ENCODE data around the gene RAMP3.
"Not testable (repeated sequence)": the region's sequence is repeated elsewhere in the genome, so short reads cannot be mapped to it uniquely, and the experiment has no call there.

The RAMP3 gene

GRCh38 chr7:45158471-45158870, 880 bp downstream of the RAMP3 start:
- TF ChIP-seq EZH2 (IDR thresholded peaks at IDR 0.05) (no peak), POLR2AphosphoS5 (IDR thresholded peaks at IDR 0.05; ENCODE audit: borderline replicate concordance, low read depth, low read length) (no peak), FOXP2 (optimal IDR thresholded peaks at IDR 0.05; ENCODE audit: control extremely low read depth, extremely low read length, insufficient read depth) (no peak)
- no peaks in the 10 kb centered on the region for H3K36me3 ChIP-seq (ENCODE audit: insufficient read depth, low read length)
- H3K4me3 ChIP-seq = no peak overlapping the region
- no peak for DNase-seq (ENCODE audit: low read depth, low spot score)
- no peak overlapping the region for H3K9ac ChIP-seq (ENCODE audit: insufficient read length)
- no peaks in the 10 kb centered on the region for H3K9me3 ChIP-seq (ENCODE audit: low read depth, low read length)
- no peak overlapping the region for H3K27ac ChIP-seq

GRCh38 chr7:45159296-45159695, 1.7 kb downstream of the RAMP3 start:
- H3K9me3 ChIP-seq (ENCODE audit: low read depth, low read length) = no peaks in the 10 kb centered on the region
- H3K27ac ChIP-seq = no peak overlapping the region
- no peak for DNase-seq (ENCODE audit: low read depth, low spot score)
- no peak overlapping the region for H3K4me3 ChIP-seq
- TF ChIP-seq POLR2AphosphoS5 (IDR thresholded peaks at IDR 0.05; ENCODE audit: borderline replicate concordance, low read depth, low read length) = no peak
- no peak for TF ChIP-seq EZH2 (IDR thresholded peaks at IDR 0.05)
- TF ChIP-seq FOXP2 (optimal IDR thresholded peaks at IDR 0.05; ENCODE audit: control extremely low read depth, extremely low read length, insufficient read depth) = no peak
- H3K9ac ChIP-seq (ENCODE audit: insufficient read length) = no peak overlapping the region
- no peaks in the 10 kb centered on the region for H3K36me3 ChIP-seq (ENCODE audit: insufficient read depth, low read length)

- Histone ChIP-seq H3K36me3 (ENCODE audit: insufficient read depth, low read length) (no peaks in the 10 kb centered on the region), H3K9me3 (ENCODE audit: low read depth, low read length) (no peaks in the 10 kb centered on the region), H3K27ac (no peak overlapping the region), H3K9ac (ENCODE audit: insufficient read length) (no peak overlapping the region), H3K4me3 (no peak overlapping the region)
- DNase-seq (ENCODE audit: low read depth, low spot score) = no peak
- TF ChIP-seq EZH2 (IDR thresholded peaks at IDR 0.05) (no peak), POLR2AphosphoS5 (IDR thresholded peaks at IDR 0.05; ENCODE audit: borderline replicate concordance, low read depth, low read length) (no peak), FOXP2 (optimal IDR thresholded peaks at IDR 0.05; ENCODE audit: control extremely low read depth, extremely low read length, insufficient read depth) (no peak)
These were observed 2.9 kb downstream of the RAMP3 start for GRCh38 chr7:45160417-45160881.

- no peaks in the 10 kb centered on the region for H3K9me3 ChIP-seq (ENCODE audit: low read depth, low read length)
- no peak overlapping the region for H3K27ac ChIP-seq
- TF ChIP-seq POLR2AphosphoS5 (IDR thresholded peaks at IDR 0.05; ENCODE audit: borderline replicate concordance, low read depth, low read length) (no peak), EZH2 (IDR thresholded peaks at IDR 0.05) (no peak), FOXP2 (optimal IDR thresholded peaks at IDR 0.05; ENCODE audit: control extremely low read depth, extremely low read length, insufficient read depth) (no peak)
- no peak overlapping the region for H3K9ac ChIP-seq (ENCODE audit: insufficient read length)
- no peak for DNase-seq (ENCODE audit: low read depth, low spot score)
- no peaks in the 10 kb centered on the region for H3K36me3 ChIP-seq (ENCODE audit: insufficient read depth, low read length)
- no peak overlapping the region for H3K4me3 ChIP-seq
These were observed 3.5 kb downstream of the RAMP3 start for GRCh38 chr7:45161138-45161537.

GRCh38 chr7:45161842-45162241, 4.3 kb downstream of the RAMP3 start:
- Histone ChIP-seq H3K9me3 (ENCODE audit: low read depth, low read length) (no peaks in the 10 kb centered on the region), H3K27ac (no peak overlapping the region), H3K36me3 (ENCODE audit: insufficient read depth, low read length) (no peaks in the 10 kb centered on the region), H3K9ac (ENCODE audit: insufficient read length) (no peak overlapping the region), H3K4me3 (no peak overlapping the region)
- DNase-seq (ENCODE audit: low read depth, low spot score) = no peak
- TF ChIP-seq POLR2AphosphoS5 (IDR thresholded peaks at IDR 0.05; ENCODE audit: borderline replicate concordance, low read depth, low read length) (no peak), EZH2 (IDR thresholded peaks at IDR 0.05) (no peak), FOXP2 (optimal IDR thresholded peaks at IDR 0.05; ENCODE audit: control extremely low read depth, extremely low read length, insufficient read depth) (no peak)

GRCh38 chr7:45162311-45162845, 4.8 kb downstream of the RAMP3 start:
- Histone ChIP-seq H3K9me3 (ENCODE audit: low read depth, low read length) (no peaks in the 10 kb centered on the region), H3K36me3 (ENCODE audit: insufficient read depth, low read length) (no peaks in the 10 kb centered on the region), H3K9ac (ENCODE audit: insufficient read length) (no peak overlapping the region), H3K27ac (no peak overlapping the region), H3K4me3 (no peak overlapping the region)
- no peak for DNase-seq (ENCODE audit: low read depth, low spot score)
- no peak for TF ChIP-seq POLR2AphosphoS5 (IDR thresholded peaks at IDR 0.05; ENCODE audit: borderline replicate concordance, low read depth, low read length)
- no peak for TF ChIP-seq FOXP2 (optimal IDR thresholded peaks at IDR 0.05; ENCODE audit: control extremely low read depth, extremely low read length, insufficient read depth)
- TF ChIP-seq EZH2 (IDR thresholded peaks at IDR 0.05) = no peak

GRCh38 chr7:45162943-45163691, 5.5 kb downstream of the RAMP3 start:
- no peak for DNase-seq (ENCODE audit: low read depth, low spot score)
- Histone ChIP-seq H3K9me3 (ENCODE audit: low read depth, low read length) (no peaks in the 10 kb centered on the region), H3K36me3 (ENCODE audit: insufficient read depth, low read length) (no peaks in the 10 kb centered on the region), H3K9ac (ENCODE audit: insufficient read length) (no peak overlapping the region), H3K4me3 (no peak overlapping the region), H3K27ac (no peak overlapping the region)
- TF ChIP-seq EZH2 (IDR thresholded peaks at IDR 0.05) = no peak
- no peak for TF ChIP-seq POLR2AphosphoS5 (IDR thresholded peaks at IDR 0.05; ENCODE audit: borderline replicate concordance, low read depth, low read length)
- no peak for TF ChIP-seq FOXP2 (optimal IDR thresholded peaks at IDR 0.05; ENCODE audit: control extremely low read depth, extremely low read length, insufficient read depth)

GRCh38 chr7:45163692-45164052, 6.1 kb downstream of the RAMP3 start:
- Histone ChIP-seq H3K9ac (ENCODE audit: insufficient read length) (no peak overlapping the region), H3K9me3 (ENCODE audit: low read depth, low read length) (no peaks in the 10 kb centered on the region), H3K27ac (no peak overlapping the region), H3K4me3 (no peak overlapping the region), H3K36me3 (ENCODE audit: insufficient read depth, low read length) (no peaks in the 10 kb centered on the region)
- TF ChIP-seq POLR2AphosphoS5 (IDR thresholded peaks at IDR 0.05; ENCODE audit: borderline replicate concordance, low read depth, low read length) (no peak), FOXP2 (optimal IDR thresholded peaks at IDR 0.05; ENCODE audit: control extremely low read depth, extremely low read length, insufficient read depth) (no peak), EZH2 (IDR thresholded peaks at IDR 0.05) (no peak)
- no peak for DNase-seq (ENCODE audit: low read depth, low spot score)

GRCh38 chr7:45164271-45164670, 6.7 kb downstream of the RAMP3 start:
- H3K9ac ChIP-seq (ENCODE audit: insufficient read length); H3K4me3 ChIP-seq; DNase-seq (ENCODE audit: low read depth, low spot score); H3K9me3 ChIP-seq (ENCODE audit: low read depth, low read length); H3K36me3 ChIP-seq (ENCODE audit: insufficient read depth, low read length); H3K27ac ChIP-seq: not testable (repeated sequence)

Data from SK-N-MC (cell line).